GM19240 (cell line): ENCODE data around the gene ERAP2.

Experiments
- DNase-seq: peaks from one replicate; pipeline ENCODE4 v3.0.0; 2011; ENCODE audit warnings: low spot score; ENCODE audit not compliant: insufficient read length

ERAP2 gene

DNA sequence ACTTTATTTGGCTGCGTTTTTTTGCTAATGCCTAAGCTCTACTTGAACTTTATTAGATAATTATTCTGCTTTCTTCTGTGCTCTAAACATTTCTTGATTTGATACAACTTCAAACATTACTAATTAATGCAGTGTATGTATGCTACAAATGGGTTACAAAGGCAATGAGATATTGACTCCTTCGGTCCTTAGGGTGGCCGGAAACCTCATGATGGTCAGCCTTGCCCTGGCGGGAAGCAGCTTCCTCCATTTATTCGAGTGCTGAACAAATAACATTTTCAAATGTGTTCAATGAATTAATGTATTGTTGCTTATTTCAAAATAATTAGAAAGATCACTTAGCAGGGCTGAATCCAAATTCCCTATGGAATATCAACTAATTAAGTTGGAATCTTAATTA lies 55.7 kb downstream of the ERAP2 start:
- DNase-seq = no peak

DNA sequence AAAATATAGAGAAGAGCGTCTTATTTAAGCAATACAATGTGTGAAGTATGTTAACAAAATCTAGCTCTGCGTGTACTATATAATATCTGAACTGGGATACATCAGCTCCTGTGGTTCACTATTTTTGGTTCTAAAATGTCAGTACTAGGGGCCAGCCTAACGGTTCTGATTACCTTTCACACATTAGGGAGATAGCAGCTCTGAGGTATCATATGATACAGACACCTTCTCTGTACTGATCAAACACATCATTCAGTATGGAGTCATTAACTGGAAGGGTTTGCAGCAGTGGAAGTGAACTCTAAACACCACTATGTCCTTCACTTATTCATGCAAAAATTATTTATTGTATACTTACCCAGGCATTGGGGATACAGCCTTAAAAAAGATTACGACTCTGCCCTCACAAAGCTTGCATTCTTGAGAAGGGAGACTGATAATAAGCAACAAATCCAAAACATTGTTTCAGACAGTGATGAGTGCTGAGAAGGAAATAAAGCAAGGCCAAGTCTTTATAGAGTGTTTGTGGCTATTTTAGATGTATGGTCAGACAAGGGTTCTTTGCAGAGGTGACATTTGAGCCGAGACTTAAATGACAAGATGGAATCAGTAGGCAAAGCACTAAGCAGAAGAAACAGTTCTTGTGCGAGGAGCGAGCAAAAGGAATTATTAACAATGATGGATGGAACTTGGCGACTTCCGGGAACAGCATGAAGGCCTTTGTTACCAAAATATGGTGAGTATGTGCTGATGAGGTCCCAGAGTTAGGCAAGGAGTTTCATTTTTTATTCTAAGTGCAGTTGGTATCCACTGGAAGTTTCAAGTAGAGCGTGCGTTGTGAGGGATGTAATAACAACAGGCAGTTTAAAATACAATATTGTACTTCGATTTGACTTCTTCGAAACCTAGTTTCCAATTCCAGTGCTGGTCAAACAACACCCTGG lies 57.7 kb downstream of the ERAP2 start:
- DNase-seq = no peak

DNA sequence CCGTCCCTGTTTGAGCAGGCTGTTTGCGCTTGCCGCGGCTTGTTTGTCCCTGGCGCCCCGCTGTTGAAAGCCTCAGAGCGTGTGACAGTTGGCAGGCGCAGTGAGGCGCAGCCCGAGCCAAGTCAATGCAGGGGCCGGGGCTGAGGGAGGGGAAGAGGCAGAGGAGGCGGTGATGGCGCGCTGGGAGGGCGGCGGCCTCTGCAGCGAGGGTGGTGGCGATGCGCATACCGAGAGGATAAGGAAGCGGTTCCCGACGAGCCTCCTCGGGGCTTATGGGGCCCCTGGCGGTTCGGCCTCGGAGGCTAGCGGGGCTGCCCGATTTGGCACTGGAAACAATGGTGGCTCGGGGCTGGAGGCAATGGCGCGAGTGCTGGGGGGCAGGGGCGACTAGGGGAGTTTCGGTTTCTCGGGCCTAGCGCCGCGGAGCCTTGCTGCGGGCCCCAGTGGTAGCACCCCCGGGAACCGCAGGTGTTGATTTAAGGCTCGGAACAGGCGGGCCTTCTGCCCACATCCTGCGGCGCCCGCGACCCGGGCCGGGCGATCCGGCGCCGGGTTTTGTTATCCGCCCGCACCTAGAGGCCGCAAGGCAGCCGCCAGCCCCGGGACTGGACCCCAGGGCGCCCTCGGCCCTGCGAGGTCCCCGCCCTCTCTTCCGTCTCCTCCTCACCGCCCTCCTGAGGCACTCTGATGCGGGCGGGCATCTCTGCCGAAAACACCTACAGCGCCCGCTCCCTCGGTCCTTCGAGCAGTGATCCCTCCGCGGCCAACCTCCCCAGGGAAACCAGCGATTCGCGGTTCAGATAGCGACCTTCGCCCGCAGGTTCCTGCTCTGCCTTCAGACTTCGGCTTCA lies 58.6 kb downstream of the ERAP2 start:
- peak; percentile 30 for DNase-seq

GRCh38 chr5:96935559-96936430 lies 59.5 kb downstream of the ERAP2 start, which contains the start of gene LNPEP:
TSS of gene LNPEP (plus strand) at chr5:96936080. CDS start at chr5:96936156, 76 bp downstream.
- DNase-seq = no peak

GRCh38 chr5:96936431-96937320 lies 60.4 kb downstream of the ERAP2 start:
- DNase-seq = no peak

- no peak for DNase-seq
Observed at GRCh38 chr5:96940586-96940985, 64.3 kb downstream of the ERAP2 start.

- no peak for DNase-seq
Observed at GRCh38 chr5:96941140-96941539, 64.8 kb downstream of the ERAP2 start.

GRCh38 chr5:96942078-96942477 lies 65.8 kb downstream of the ERAP2 start:
- no peak for DNase-seq

DNA sequence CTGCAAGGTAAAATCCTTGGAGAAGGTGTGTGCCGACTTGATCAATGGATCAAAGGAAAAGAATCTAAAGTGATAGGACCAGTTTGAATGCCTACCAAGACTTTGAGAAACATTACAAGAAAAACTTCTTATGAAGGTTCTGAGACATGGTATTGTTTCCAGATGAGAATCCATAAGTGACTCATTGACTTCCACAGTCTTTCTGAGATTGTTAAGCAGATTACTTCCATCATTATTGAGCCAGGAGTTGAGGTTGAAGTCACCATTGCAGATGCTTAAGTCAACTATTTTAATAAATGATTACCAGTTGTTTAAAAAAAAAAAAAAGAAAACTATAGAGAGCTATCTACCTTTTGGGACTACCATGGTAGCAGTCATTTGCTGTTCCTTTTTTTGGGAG lies 66.6 kb downstream of the ERAP2 start:
- DNase-seq = no peak

DNA sequence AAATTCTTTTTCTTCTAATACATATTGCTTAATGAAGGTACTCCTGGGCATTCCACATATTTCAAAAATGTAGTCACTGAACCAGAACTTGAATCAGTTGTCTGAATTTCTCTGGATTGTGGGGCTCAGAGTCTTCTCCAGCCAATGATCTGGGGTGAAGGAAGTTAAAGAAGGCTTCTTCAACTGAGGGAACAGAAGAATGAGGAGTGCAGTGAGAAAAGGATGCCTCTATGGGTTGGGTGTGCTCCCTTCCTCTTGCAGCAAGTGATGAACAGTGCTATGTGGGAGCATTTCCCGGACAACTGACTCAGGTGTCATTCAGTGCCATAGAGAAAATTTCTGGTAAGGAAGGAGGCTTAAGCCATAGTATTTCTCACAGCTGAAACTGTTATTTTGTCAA lies 67.5 kb downstream of the ERAP2 start:
- DNase-seq = no peak

- DNase-seq = no peak
Observed at GRCh38 chr5:96945144-96945897, 69.0 kb downstream of the ERAP2 start.

GRCh38 chr5:96946381-96946780 lies 70.1 kb downstream of the ERAP2 start:
- no peak for DNase-seq

DNA sequence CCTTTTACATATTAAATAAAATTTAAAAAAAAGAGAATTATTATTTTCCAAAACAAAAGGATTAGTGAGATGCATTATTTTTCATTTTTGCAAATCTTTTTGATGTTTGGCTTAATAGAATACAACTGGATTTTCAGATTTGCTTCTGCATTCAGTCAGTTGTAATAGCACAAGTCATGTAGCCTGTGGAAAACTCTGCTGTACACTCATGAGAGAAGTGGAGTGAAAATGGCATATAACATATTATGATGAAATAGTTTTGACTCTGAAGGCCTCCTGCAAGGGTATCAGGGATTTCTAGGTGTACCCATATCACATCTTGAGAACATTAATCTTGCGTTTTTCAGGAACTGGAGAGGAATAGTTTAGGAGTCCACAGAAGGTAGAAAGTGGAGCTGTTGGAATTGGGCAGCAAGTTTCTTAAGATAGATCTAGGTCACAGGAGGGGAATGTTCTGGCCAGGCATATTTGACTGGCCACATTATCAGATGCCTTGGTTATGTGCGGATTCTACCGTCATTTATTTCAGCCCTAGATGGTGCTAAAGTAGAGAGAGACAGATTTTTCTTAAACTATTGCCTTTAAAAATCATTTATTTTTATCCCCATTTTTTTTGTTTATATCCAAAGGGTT lies 75.9 kb downstream of the ERAP2 start:
- DNase-seq = no peak

DNA sequence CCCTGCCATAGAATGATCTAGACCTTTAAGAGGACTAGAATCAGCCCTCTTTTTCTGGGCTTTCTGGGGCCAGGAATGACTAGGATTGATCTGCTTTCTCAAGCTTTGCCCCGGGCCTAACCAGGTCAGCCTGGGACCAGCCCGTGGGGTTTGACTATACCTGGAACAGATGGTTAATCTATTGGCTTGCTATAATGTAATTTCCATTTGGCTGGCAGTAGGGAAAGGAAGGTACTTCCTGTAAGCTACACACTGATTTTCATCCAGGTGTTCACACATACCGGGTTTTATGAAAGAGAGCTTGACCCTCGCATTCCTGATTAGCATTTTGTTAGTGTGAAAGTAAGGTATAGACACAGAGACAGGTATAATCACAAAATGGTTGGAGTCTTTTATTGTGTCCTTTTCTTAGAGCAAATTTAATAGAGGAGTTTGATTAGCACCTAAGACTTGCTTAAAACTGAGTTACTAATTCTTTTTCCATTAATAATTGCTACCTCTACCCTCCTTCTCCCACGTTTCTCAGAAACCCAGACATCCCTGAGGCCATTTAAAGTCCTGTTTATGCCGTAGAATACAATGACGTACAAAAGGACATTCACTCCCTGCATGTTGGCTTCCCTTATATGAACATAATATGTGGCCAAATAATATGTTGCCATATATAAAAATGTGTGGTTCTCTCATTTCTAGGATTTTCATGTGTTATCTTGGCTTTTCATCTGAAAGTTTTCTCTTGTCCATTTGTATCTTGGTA lies 76.9 kb downstream of the ERAP2 start:
- DNase-seq = no peak

DNA sequence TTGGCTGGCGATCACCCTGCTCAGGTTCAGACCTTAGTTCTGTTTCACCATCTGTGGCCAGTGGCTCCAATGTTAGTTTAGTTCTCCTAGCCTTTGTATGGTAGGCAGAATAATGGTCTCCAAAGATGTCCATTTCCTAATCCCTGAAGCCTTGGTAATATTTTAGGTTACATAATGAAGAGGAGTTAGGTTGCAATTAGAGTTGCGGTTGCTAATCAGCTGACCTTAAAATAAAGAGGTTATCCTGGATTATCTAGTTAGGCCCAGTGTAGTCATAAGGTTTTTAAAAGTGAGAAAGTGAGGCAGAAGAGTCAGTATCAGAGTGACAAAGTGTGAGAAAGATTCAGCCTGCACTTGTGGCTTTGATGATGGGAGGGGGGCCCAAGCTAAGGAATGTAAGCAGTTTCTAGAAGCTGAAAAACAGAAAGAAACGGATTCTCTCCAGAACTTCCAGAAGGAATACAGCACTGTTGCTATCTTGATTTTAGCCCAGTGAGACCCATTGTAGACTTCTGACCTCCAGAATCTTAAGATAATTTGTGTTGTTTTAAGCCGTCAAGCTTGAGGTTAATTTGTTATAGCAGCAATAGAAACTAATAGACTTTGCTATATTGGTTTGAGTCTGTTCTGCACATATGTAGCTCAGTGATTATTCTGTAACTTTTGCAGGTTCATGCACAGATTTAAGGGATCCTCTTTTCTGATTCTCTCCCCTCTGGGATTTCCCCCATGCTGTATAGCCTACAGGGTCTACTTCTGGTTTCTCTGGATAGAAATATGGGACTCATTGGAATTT lies 81.2 kb downstream of the ERAP2 start:
- DNase-seq = no peak

DNA sequence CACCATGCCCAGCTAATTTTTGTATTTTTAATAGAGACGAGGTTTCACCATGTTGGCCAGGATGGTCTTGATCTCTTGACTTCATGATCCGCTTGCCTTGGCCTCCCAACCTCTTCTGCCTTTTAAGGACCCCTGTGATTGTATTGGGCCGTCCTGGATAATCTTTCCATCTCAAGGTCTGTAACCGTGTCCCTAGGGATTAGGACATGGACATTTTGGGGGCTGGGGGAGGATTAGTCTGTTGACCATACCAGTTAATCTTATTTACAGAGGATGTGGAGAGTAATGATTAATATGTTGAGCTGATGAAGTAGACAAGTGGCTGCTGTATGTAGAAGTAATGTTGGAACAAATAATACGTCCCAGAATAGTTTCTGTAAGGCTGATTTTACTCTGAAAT lies 82.7 kb downstream of the ERAP2 start:
- DNase-seq = no peak

DNA sequence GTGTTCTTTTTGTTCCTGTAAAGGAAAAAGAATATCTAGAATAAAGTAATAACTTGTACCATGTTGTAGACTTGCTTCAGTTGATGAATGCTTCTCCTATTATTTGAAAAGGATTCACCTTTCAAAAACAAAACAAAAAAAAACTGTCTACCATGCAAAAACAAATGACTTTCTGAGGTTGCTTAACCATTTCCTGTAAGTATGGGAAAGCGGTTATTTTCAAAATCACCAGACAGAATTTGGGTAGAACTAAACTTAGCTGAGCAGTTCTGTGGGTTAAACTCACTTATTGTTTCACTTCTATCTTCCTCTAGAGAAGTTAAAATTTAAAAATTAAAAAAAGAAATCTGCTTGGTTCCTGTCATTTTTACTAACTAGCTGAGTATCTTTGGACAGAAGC lies 84.8 kb downstream of the ERAP2 start:
- DNase-seq = no peak
